HepG2 (cell line): ENCODE data around the gene MCRIP2. TPM values are rescaled to one million over a fixed set of nuclear protein-coding genes. Genes with fewer than 3 reads are reported as not detected.

Experiments used
- ARID5B ChIP-seq: IDR thresholded peaks from 2 replicates; pipeline ENCODE4 v1.4.0; 2020; ENCODE audit warnings: mild to moderate bottlenecking, missing genetic modification reagents
- CAMTA2 ChIP-seq: sonication (generic); formaldehyde crosslinking; IDR thresholded peaks from 2 replicates; pipeline ENCODE4 v1.4.0; 2020; ENCODE audit warnings: mild to moderate bottlenecking, missing genetic modification reagents, borderline replicate concordance
- HMGXB4 ChIP-seq, 2 experiments: sonication (generic) in 1 of 2; formaldehyde crosslinking in 1 of 2; IDR thresholded peaks; 2 replicates each; pipeline versions ENCODE4 v1.4.0 to v1.6.1; 2018 to 2020; ENCODE audit warnings: missing genetic modification reagents in 2 of 2, borderline replicate concordance in 1 of 2, low read depth in 1 of 2, mild to moderate bottlenecking in 1 of 2, missing biosample characterization in 1 of 2
- KDM1A ChIP-seq: IDR thresholded peaks from 2 replicates; pipeline ENCODE4 v1.6.1; 2016; ENCODE audit warnings: missing compliant biosample characterization
- KLF6 ChIP-seq: IDR thresholded peaks from 2 replicates; pipeline ENCODE4 v1.8.0; 2016; ENCODE audit warnings: missing biosample characterization, missing genetic modification reagents
- LRRFIP1 ChIP-seq: sonication (generic); formaldehyde crosslinking; conservative IDR thresholded peaks from 2 replicates; pipeline ENCODE4 v1.4.0; 2020; ENCODE audit warnings: missing genetic modification reagents
- PHF21A ChIP-seq: sonication (generic); formaldehyde crosslinking; IDR thresholded peaks from 2 replicates; pipeline ENCODE4 v1.5.0; 2020; ENCODE audit warnings: mild to moderate bottlenecking, missing genetic modification reagents
- REXO4 ChIP-seq: sonication (generic); formaldehyde crosslinking; IDR thresholded peaks from 2 replicates; pipeline ENCODE4 v1.8.0; 2022; ENCODE audit warnings: missing genetic modification reagents, mild to moderate bottlenecking, borderline replicate concordance
- SPEN ChIP-seq: sonication (generic); formaldehyde crosslinking; IDR thresholded peaks from 2 replicates; pipeline ENCODE4 v1.5.1; 2020; ENCODE audit warnings: low read depth, mild to moderate bottlenecking, missing genetic modification reagents
- SRSF1 ChIP-seq: fragments of 200-400 bp; formaldehyde crosslinking; optimal IDR thresholded peaks from 2 replicates; pipeline ENCODE3; 2017; ENCODE audit warnings: mild to moderate bottlenecking, low read depth, low read length, moderate library complexity
- ZBTB37 ChIP-seq: sonication (generic); formaldehyde crosslinking; IDR thresholded peaks from 2 replicates; pipeline ENCODE4 v1.4.0; 2020; ENCODE audit warnings: mild to moderate bottlenecking, missing genetic modification reagents
- ZNF510 ChIP-seq: sonication (generic); formaldehyde crosslinking; IDR thresholded peaks from 2 replicates; pipeline ENCODE4 v1.4.0; 2020; ENCODE audit warnings: low read depth, mild to moderate bottlenecking, missing genetic modification reagents
- ZNF567 ChIP-seq: sonication (generic); formaldehyde crosslinking; IDR thresholded peaks from 2 replicates; pipeline ENCODE4 v1.8.1; 2023; ENCODE audit warnings: mild to moderate bottlenecking, missing genetic modification reagents, borderline replicate concordance
- ZNF569 ChIP-seq: sonication (generic); formaldehyde crosslinking; IDR thresholded peaks from 2 replicates; pipeline ENCODE4 v1.5.0; 2020; ENCODE audit warnings: mild to moderate bottlenecking, missing genetic modification reagents, moderate library complexity, borderline replicate concordance
- ZNF782 ChIP-seq: sonication (generic); formaldehyde crosslinking; IDR thresholded peaks from 2 replicates; pipeline ENCODE4 v1.4.0; 2020; ENCODE audit warnings: missing genetic modification reagents, mild to moderate bottlenecking, borderline replicate concordance
- polyA plus RNA-seq, 8 experiments: library from polyadenylated mRNA; depleted of rRNA in 3 of 8; stranded (reverse) in 7 of 8; unstranded in 1 of 8; fragments of >200 nt; fragmentation: Illumina TruSeq in 4 of 8; extraction: Trizol in 4 of 8; gene quantifications; 2 replicates each; pipeline versions ENCODE4 v1.2.1 to v1.2.3, GENCODE V29; 2011 to 2016; ENCODE audit warnings: low read depth in 4 of 8, missing spikeins in 1 of 8, mixed read lengths in 1 of 8; ENCODE audit not compliant: insufficient read depth in 1 of 8
- total RNA-seq, 5 experiments: library from RNA; depleted of rRNA; stranded (reverse); fragments of >200 nt; fragmentation: Illumina TruSeq; extraction: Trizol; gene quantifications; 2 replicates each; pipeline ENCODE4 v1.2.3, GENCODE V29; 2016; ENCODE audit warnings: low read depth in 1 of 5
- TF ChIP-seq, protein P1 (sequence below): sonication (generic); formaldehyde crosslinking; IDR thresholded peaks from 2 replicates; pipeline ENCODE4 v1.9.0; 2022; ENCODE audit warnings: missing genetic modification reagents, mild to moderate bottlenecking, borderline replicate concordance

The MCRIP2 gene
- total and polyA plus RNA-seq, 2 of the 13 experiments (the other 11 are each of a cell fraction or from before 2014, with no cell fraction given) = 39.6 to 76.7 TPM

GRCh38 chr16:667780-668518 lies 26.3 kb downstream of the MCRIP2 start, which contains the start of gene RHOT2 (continued):
- TF ChIP-seq LRRFIP1 (CRISPR knock-in tag) = no peak
- TF ChIP-seq ZNF567 = peak; percentile 81; the same call in 1 of the 2 replicates
- TF ChIP-seq ARID5B (CRISPR knock-in tag) = peak; percentile 10; the same call in 1 of the 2 replicates
- TF ChIP-seq KLF6 (CRISPR knock-in tag) = 0 out of 2 replicates have a peak, but pooled peaks have one; percentile 58
- peak; percentile 83 to 90; a peak in 3 of 4 replicates for TF ChIP-seq HMGXB4 (CRISPR knock-in tag; IDR thresholded peaks at IDR 0.05; ENCODE audit: borderline replicate concordance in 1 of 2, low read depth in 1 of 2)
- no peak; the same call in 1 of the 2 replicates for TF ChIP-seq CAMTA2 (CRISPR knock-in tag)
- TF ChIP-seq, protein P1, sequence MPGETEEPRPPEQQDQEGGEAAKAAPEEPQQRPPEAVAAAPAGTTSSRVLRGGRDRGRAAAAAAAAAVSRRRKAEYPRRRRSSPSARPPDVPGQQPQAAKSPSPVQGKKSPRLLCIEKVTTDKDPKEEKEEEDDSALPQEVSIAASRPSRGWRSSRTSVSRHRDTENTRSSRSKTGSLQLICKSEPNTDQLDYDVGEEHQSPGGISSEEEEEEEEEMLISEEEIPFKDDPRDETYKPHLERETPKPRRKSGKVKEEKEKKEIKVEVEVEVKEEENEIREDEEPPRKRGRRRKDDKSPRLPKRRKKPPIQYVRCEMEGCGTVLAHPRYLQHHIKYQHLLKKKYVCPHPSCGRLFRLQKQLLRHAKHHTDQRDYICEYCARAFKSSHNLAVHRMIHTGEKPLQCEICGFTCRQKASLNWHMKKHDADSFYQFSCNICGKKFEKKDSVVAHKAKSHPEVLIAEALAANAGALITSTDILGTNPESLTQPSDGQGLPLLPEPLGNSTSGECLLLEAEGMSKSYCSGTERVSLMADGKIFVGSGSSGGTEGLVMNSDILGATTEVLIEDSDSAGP (CRISPR knock-in tag) = peak; percentile 81
- no peak for TF ChIP-seq ZNF510 (CRISPR knock-in tag)
- TF ChIP-seq ZNF569 = no peak
- TF ChIP-seq PHF21A (CRISPR knock-in tag) = no peak; the same call in none of the 2 replicates
- TF ChIP-seq KDM1A (CRISPR knock-in tag) = no peak
- TF ChIP-seq ZBTB37 = no peak
- TF ChIP-seq REXO4 = no peak
- TF ChIP-seq SPEN (CRISPR knock-in tag) = peak; percentile 99
- TF ChIP-seq ZNF782 (CRISPR knock-in tag) = no peak
- no peak for TF ChIP-seq SRSF1
